Sciatic nerve (tissue), 2 donors: ENCODE results near the gene RSRC2. TPM values are rescaled to one million over a fixed set of nuclear protein-coding genes. Genes with fewer than 3 reads are reported as not detected.

Experiments used
- ATAC-seq: fragments of 200-7000 bp; cut with Tn5 transposase; one replicate; pipeline ENCODE4 v1.9.1; 2020; ENCODE audit warnings: mild to moderate bottlenecking, moderate library complexity
- DNase-seq: peaks from one replicate; pipeline ENCODE4 v3.0.0-alpha.2; 2020; ENCODE audit warnings: low spot score
- intact Hi-C: fragments of 100-400 bp; cut with DNase I; formaldehyde crosslinking; loops from one replicate; pipeline ENCODE4 v1.14.2; 2022
- total RNA-seq: library from RNA; stranded (reverse); fragmentation: NEBNext Ultra II Directional; extraction: Animal tissue kit (Norgen Biotek cat#: 25700); gene quantifications from one replicate; pipeline ENCODE4 v1.2.1, GENCODE V29; 2021
- donor health status: DM: no; HTN: no; CAD: no.
- donor health status: DM: no; HTN: no; CAD: no.

Gene RSRC2
- total RNA-seq, 1 donor from 2014 or later: 93.1 TPM

DNA sequence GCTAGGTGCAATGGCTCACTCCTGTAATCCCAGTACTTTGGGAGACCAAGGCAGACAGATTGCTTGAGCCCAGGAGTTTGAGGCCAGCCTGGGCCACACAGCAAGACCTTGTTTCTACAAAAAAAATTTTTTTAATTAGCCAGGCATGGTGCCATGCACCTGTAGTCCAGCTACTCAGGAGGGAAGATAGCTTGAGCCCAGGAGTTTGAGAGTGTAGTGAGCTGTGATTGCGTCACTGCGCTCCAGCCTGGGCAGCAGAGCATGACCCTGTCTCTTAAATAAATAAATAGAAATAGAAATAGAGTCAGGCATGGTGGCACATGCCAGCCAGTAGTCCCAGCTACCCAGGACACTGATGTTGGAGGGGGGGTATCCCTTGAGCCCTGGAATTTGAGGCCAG is 67.5 kb downstream of the RSRC2 start:
- intact Hi-C loops: no loop called here
- ATAC-seq (no peak), DNase-seq (peak; percentile 27)

DNA sequence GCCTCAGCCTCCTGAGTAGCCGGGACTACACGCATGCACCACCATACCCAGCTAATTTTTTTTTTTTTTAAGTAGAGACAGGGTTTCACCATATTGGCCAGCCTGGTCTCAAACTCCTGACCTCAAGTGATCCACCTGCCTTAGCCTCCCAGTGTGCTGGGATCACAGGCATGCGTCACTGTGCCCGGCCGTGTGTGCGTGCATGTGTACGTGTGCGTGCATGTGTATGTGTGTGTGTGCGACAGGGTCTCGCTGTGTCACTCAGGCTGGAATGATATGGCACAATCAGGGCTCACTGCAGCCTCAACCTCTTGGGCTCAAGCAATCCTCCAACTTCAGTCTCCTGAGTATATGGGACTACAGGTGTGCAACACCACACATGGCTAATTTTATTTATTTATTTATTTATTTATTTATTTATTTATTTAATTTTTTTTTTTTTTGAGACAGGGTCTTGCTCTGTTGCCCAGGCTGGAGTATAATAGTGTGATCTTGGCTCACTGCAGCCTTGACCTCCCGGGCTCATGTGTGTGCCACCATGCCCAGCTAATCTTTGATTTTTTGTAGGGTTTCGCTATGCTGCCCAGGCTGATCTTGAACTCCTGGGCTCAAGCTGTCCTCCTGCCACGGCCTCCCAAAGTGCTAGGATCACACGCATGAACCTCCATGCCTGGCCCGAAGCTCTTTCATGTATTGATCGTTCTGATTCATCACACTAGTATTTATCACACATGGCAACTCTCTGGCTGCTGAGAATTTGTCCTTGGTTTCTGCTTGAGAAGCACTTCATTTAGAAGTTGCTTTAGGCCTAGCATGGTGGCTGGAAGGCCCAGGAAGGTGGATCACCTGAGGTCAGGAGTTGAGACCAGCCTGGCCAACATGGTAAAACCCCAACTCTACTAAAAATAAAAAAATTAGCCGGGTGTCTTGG is 68.4 kb downstream of the RSRC2 start:
- intact Hi-C loops: no loop called here
- DNase-seq (peak; percentile 32), ATAC-seq (no peak)

DNA sequence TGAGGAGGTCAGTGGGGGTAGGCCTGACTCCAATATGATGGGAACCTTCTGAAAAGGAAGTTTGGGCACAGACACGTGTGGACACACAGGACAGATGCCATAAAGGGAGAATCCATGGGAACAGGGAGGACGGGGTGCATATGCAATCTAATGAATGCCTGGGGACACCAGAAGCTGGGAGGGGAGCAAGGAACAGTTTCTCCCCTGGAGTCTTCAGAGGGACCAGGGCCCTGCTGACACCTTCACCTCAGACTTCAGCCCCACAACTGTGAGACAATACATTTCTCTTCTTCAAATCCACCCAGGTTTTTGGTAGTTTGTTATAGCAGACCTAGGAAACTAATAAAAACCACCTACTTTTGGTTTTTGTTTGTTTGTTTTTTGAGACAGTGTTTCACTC is 69.1 kb downstream of the RSRC2 start:
- ATAC-seq (no peak), DNase-seq (peak; percentile 9)
- intact Hi-C loops: no loop called here

DNA sequence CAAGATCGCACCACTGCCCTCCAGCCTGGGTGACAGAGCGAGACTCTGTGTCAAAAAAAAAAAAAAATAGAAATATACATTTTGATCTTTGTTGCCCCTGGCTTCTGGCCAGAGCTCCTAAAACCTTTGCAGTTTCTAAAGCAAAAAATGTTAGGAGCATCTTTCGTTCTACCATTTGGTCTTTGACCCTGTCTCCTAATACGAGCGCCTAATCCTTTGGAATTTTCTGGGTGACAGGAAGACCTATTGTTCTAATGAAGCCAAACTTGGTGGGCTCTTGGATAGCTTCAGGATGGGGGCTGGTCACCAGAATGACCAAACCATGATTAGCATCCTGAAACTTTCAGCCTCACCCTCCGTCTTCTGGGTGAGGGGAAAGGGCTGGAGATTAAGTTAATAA is 72.0 kb downstream of the RSRC2 start:
- no peak for DNase-seq
- intact Hi-C loops: no loop called here
- ATAC-seq: no peak

DNA sequence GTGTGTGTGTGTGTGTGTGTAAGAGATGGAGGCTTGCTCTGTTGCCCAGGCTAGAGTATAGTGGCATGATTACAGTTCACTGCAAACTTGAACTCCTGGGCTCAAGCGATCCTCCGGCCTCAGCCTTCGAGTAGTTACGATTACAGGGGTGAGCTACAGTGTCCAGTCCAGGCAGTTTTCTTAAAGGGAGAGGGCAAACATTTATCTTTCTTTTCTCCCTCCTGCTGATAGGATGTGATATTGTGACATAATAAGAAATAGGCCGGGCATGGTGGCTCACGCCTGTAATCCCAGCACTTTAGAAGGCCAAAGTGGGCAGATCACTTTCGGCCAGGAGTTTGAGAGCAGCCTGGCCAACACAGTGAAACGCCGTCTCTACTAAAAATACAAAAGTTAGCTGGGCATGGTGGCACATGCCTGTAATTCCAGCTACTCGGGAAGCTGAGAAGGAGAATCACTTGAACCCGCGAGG is 72.5 kb downstream of the RSRC2 start:
- ATAC-seq: no peak
- intact Hi-C loops: no loop called here
- DNase-seq: no peak

Other genes with a start within 250 kb of the RSRC2 start
- gene CLIP1, start 104.3 kb downstream of the RSRC2 start, total RNA-seq: 114 TPM
- gene ZCCHC8, start 26.0 kb downstream of the RSRC2 start, total RNA-seq: 27.1 TPM
- gene KNTC1, start 313 bp upstream of the RSRC2 start, total RNA-seq: 11.3 TPM
- 2.6 TPM for gene HCAR2, start 176.4 kb upstream of the RSRC2 start, total RNA-seq
- 3.5 TPM for gene HCAR3, start 189.9 kb upstream of the RSRC2 start, total RNA-seq
- gene HCAR1, start 203.9 kb upstream of the RSRC2 start, total RNA-seq: 1.4 TPM
- gene DENR, start 225.9 kb upstream of the RSRC2 start, total RNA-seq: 32.7 TPM
- gene CCDC62, start 247.6 kb upstream of the RSRC2 start, total RNA-seq: 0.89 TPM